Epithelial cell of esophagus (primary cell): ENCODE results near the gene COX7B.
"Not testable (repeated sequence)": the region's sequence is repeated elsewhere in the genome, so short reads cannot be mapped to it uniquely, and the experiment has no call there.

Experiments
- DNase-seq: peaks from one replicate; pipeline ENCODE4 v3.0.0; 2010; ENCODE audit warnings: low read depth
- H3K4me3 ChIP-seq: 2 replicates; pipeline ENCODE4 v1.5.1; 2011; ENCODE audit warnings: mild to moderate bottlenecking, low read length, control low read depth
- TF ChIP-seq, protein P1 (sequence below): IDR thresholded peaks from 2 replicates; pipeline ENCODE4 v1.5.1; 2011; ENCODE audit warnings: low read depth, mild to moderate bottlenecking, low read length, control low read depth, inconsistent platforms; ENCODE audit not compliant: insufficient read depth; ENCODE audit errors: missing control alignments

Gene COX7B

GRCh38 chrX:77925764-77926163 is 26.5 kb downstream of the COX7B start:
- DNase-seq: no peak
- no peak overlapping the region for H3K4me3 ChIP-seq
- TF ChIP-seq, protein P1, sequence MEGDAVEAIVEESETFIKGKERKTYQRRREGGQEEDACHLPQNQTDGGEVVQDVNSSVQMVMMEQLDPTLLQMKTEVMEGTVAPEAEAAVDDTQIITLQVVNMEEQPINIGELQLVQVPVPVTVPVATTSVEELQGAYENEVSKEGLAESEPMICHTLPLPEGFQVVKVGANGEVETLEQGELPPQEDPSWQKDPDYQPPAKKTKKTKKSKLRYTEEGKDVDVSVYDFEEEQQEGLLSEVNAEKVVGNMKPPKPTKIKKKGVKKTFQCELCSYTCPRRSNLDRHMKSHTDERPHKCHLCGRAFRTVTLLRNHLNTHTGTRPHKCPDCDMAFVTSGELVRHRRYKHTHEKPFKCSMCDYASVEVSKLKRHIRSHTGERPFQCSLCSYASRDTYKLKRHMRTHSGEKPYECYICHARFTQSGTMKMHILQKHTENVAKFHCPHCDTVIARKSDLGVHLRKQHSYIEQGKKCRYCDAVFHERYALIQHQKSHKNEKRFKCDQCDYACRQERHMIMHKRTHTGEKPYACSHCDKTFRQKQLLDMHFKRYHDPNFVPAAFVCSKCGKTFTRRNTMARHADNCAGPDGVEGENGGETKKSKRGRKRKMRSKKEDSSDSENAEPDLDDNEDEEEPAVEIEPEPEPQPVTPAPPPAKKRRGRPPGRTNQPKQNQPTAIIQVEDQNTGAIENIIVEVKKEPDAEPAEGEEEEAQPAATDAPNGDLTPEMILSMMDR: no peak

GRCh38 chrX:77930581-77930980 is 31.3 kb downstream of the COX7B start:
- TF ChIP-seq, protein P1: no peak
- H3K4me3 ChIP-seq: no peak overlapping the region
- DNase-seq: no peak

DNA sequence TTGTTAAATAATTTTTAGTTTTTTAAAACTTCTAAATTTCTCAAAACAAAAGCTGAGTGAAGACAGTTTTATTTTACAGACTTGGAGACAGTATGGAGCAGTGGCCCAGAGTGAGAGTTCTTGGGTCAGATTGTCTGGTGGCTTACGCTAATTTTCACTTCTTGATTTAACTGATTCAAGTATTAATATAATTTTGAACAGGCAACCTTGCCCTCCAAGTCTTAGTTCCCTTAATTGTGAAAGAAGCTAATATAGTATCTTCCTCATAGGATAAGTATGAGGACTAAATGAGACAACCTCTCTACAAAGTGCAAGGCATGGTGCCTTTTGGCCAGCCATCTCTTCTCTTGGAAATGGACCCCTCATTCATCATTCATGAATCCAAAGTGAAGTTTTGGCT is 36.6 kb downstream of the COX7B start:
- H3K4me3 ChIP-seq: no peak overlapping the region
- TF ChIP-seq, protein P1: no peak

DNA sequence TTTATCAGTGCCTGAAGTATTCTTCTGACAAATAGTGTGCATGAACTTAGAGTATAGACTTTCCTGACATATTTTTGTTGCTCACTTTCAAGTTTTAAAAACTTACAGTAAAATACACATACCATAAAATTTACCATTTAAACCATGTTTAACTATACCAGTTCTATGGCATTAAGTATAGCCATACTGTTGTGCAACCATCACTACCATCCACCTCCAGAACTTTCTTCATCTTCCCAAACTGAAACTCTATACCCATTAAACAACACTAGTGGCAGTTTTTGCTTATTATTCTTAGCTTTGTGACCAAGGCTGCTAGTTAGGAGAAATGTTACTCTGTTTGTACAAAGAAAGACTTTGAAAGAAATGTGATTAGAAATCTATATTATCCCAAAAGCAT is 37.0 kb downstream of the COX7B start:
- no peak for DNase-seq
- H3K4me3 ChIP-seq: no peak overlapping the region
- TF ChIP-seq, protein P1: no peak

More for the DNA sequence above, 36.6 kb downstream of the COX7B start:
- DNase-seq: no peak

- peak; percentile 70 for DNase-seq
- TF ChIP-seq, protein P1: no peak
- H3K4me3 ChIP-seq: no peak overlapping the region
These were observed 38.0 kb downstream of the COX7B start for GRCh38 chrX:77937291-77937690.

DNA sequence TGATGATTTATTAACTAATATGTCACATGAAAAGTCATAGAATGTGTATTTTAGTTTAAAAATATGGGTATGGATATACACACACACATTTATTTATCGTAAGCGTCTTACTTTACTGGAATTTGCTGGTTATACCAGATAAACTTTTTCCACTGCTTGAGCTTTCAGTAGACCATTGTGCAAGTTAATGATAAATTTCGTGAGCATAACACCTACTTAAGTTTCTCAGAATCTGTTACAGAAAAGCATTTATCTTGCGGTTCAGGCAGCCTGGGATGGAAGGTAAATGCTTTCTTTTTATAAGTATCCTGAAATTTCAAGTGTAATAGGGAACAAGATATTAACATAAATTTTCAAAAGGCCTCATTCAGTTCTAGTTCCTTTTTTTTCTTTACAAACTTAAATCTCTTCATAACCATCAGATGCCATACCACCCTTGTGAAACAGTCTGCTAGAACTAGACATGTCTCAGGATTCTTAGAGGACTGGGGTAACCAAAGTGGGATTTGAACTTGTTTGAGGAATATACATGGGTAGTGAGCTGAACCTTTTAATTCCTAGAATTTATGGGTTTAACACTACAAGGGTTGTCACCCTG is 38.9 kb downstream of the COX7B start:
- TF ChIP-seq, protein P1: no peak
- H3K4me3 ChIP-seq: no peak overlapping the region
- DNase-seq: no peak

GRCh38 chrX:77945031-77945430 is 45.8 kb downstream of the COX7B start:
- H3K4me3 ChIP-seq, DNase-seq: not testable (repeated sequence)
